ENCODE results near the gene RAB2B.

The RAB2B gene

GRCh38 chr14:21440859-21441258, 35.9 kb downstream of the RAB2B start:
- peaks cover 23% of the 10 kb centered on the region for H3K4me1 ChIP-seq (ENCODE audit: control insufficient read depth, low read length)
- no peaks in the 10 kb centered on the region for H3K9me2 ChIP-seq (replicated peaks; ENCODE audit: control insufficient read depth, low read length)
- H3K9me3 ChIP-seq (ENCODE audit: control insufficient read depth, insufficient read depth, low read length): no peaks in the 10 kb centered on the region
- no peaks in the 10 kb centered on the region for H3K27me3 ChIP-seq (ENCODE audit: control insufficient read depth, low read length)
- H3K27ac ChIP-seq (ENCODE audit: low read depth, low read length): no peak overlapping the region
- TF ChIP-seq CTCF (IDR thresholded peaks at IDR 0.05; ENCODE audit: low read depth, low read length, poor library complexity, severe bottlenecking) (no peak), EZH2phosphoT487 (IDR thresholded peaks at IDR 0.05; ENCODE audit: borderline replicate concordance, low read length) (no peak)
- no peak overlapping the region for H3K4me2 ChIP-seq (ENCODE audit: low read length)
- peaks cover 9% of the 10 kb centered on the region for H3F3A ChIP-seq (ENCODE audit: control insufficient read depth, insufficient read depth)
- peaks cover 5% of the 10 kb centered on the region; the same call in 1 of the 2 replicates for H4K20me1 ChIP-seq (ENCODE audit: control insufficient read depth, insufficient read depth, low read depth, low read length)
- peaks cover 97% of the 10 kb centered on the region for H3K79me2 ChIP-seq (ENCODE audit: control insufficient read depth, low read length)
- H3K36me3 ChIP-seq (ENCODE audit: control insufficient read depth, low read length): peaks cover 5% of the 10 kb centered on the region
- H3K4me3 ChIP-seq (ENCODE audit: low read length): no peak overlapping the region

- Histone ChIP-seq H3K4me3 (ENCODE audit: low read length) (peak overlapping the region; percentile 77), H4K20me1 (ENCODE audit: control insufficient read depth, insufficient read depth, low read depth, low read length) (peaks cover 10% of the 10 kb centered on the region; the same call in 1 of the 2 replicates), H3K9me2 (replicated peaks; ENCODE audit: control insufficient read depth, low read length) (no peaks in the 10 kb centered on the region), H3K27me3 (ENCODE audit: control insufficient read depth, low read length) (no peaks in the 10 kb centered on the region), H3F3A (ENCODE audit: control insufficient read depth, insufficient read depth) (peaks cover 5% of the 10 kb centered on the region), H3K4me1 (ENCODE audit: control insufficient read depth, low read length) (peaks cover 28% of the 10 kb centered on the region), H3K36me3 (ENCODE audit: control insufficient read depth, low read length) (peaks cover 27% of the 10 kb centered on the region), H3K9me3 (ENCODE audit: control insufficient read depth, insufficient read depth, low read length) (no peaks in the 10 kb centered on the region), H3K27ac (ENCODE audit: low read depth, low read length) (peak overlapping the region; percentile 57), H3K79me2 (ENCODE audit: control insufficient read depth, low read length) (peaks cover 97% of the 10 kb centered on the region), H3K4me2 (ENCODE audit: low read length) (peak overlapping the region; percentile 76)
- TF ChIP-seq CTCF (IDR thresholded peaks at IDR 0.05; ENCODE audit: low read depth, low read length, poor library complexity, severe bottlenecking): no peak
- no peak for TF ChIP-seq EZH2phosphoT487 (IDR thresholded peaks at IDR 0.05; ENCODE audit: borderline replicate concordance, low read length)
Observed at GRCh38 chr14:21437063-21437901, 39.5 kb downstream of the RAB2B start.

GRCh38 chr14:21436567-21437062, 40.1 kb downstream of the RAB2B start:
- peaks cover 5% of the 10 kb centered on the region for H3F3A ChIP-seq (ENCODE audit: control insufficient read depth, insufficient read depth)
- peak overlapping the region; percentile 77 for H3K4me3 ChIP-seq (ENCODE audit: low read length)
- H3K4me2 ChIP-seq (ENCODE audit: low read length): peak overlapping the region; percentile 76
- H3K27me3 ChIP-seq (ENCODE audit: control insufficient read depth, low read length): no peaks in the 10 kb centered on the region
- H3K9me3 ChIP-seq (ENCODE audit: control insufficient read depth, insufficient read depth, low read length): no peaks in the 10 kb centered on the region
- peak overlapping the region; percentile 57 for H3K27ac ChIP-seq (ENCODE audit: low read depth, low read length)
- peaks cover 28% of the 10 kb centered on the region for H3K4me1 ChIP-seq (ENCODE audit: control insufficient read depth, low read length)
- H3K36me3 ChIP-seq (ENCODE audit: control insufficient read depth, low read length): peaks cover 30% of the 10 kb centered on the region
- no peaks in the 10 kb centered on the region for H3K9me2 ChIP-seq (replicated peaks; ENCODE audit: control insufficient read depth, low read length)
- H4K20me1 ChIP-seq (ENCODE audit: control insufficient read depth, insufficient read depth, low read depth, low read length): peaks cover 10% of the 10 kb centered on the region; the same call in 1 of the 2 replicates
- H3K79me2 ChIP-seq (ENCODE audit: control insufficient read depth, low read length): peaks cover 97% of the 10 kb centered on the region
- TF ChIP-seq CTCF (IDR thresholded peaks at IDR 0.05; ENCODE audit: low read depth, low read length, poor library complexity, severe bottlenecking) (no peak), EZH2phosphoT487 (IDR thresholded peaks at IDR 0.05; ENCODE audit: borderline replicate concordance, low read length) (no peak)
